ENCODE results near the gene KIR2DL4.
"Not testable (repeated sequence)": the region's sequence is repeated elsewhere in the genome, so short reads cannot be mapped to it uniquely, and the experiment has no call there.

DNA sequence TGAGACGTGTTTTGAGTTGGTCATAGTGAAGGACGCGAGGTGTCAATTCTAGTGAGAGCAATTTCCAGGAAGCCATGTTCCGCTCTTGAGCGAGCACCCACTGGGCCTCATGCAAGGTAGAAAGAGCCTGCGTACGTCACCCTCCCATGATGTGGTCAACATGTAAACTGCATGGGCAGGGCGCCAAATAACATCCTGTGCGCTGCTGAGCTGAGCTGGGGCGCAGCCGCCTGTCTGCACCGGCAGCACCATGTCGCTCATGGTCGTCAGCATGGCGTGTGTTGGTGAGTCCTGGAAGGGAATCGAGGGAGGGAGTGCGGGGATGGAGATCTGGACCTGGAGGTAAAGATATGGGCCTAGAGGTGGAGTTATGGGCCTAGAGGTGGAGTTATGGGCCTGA is 12.8 kb downstream of the KIR2DL4 start, which contains the start of gene KIR3DL1:
- not testable (repeated sequence) for TF ChIP-seq EZH2 (IDR thresholded peaks at IDR 0.05; ENCODE audit: borderline replicate concordance, low read depth, low read length, severe bottlenecking); CTCF (IDR thresholded peaks at IDR 0.05; ENCODE audit: extremely low read depth in 1 of 2, insufficient read depth in 1 of 2, low read depth in 1 of 2, low read length in 2 of 2); POLR2AphosphoS5 (IDR thresholded peaks at IDR 0.05; ENCODE audit: insufficient read depth, low read depth, low read length); MAX (IDR thresholded peaks at IDR 0.05; ENCODE audit: insufficient read depth, insufficient read length); POLR2A (IDR thresholded peaks at IDR 0.05; ENCODE audit: low read depth, low read length); GATA2 (IDR thresholded peaks at IDR 0.05; ENCODE audit: insufficient read depth, insufficient read length, low read depth, low read length); JUN (IDR thresholded peaks at IDR 0.05; ENCODE audit: borderline replicate concordance, insufficient read depth, insufficient read length, low read depth)

Data from endothelial cell of umbilical vein (primary cell).